ENCODE measurements around the gene BMPR1B.
"Not testable (repeated sequence)": the region's sequence is repeated elsewhere in the genome, so short reads cannot be mapped to it uniquely, and the experiment has no call there.

BMPR1B gene

GRCh38 chr4:94763500-94763899 lies 5.7 kb downstream of the BMPR1B start:
- no peak for DNase-seq

GRCh38 chr4:94764069-94764468 lies 6.3 kb downstream of the BMPR1B start:
- no peak for DNase-seq

DNA sequence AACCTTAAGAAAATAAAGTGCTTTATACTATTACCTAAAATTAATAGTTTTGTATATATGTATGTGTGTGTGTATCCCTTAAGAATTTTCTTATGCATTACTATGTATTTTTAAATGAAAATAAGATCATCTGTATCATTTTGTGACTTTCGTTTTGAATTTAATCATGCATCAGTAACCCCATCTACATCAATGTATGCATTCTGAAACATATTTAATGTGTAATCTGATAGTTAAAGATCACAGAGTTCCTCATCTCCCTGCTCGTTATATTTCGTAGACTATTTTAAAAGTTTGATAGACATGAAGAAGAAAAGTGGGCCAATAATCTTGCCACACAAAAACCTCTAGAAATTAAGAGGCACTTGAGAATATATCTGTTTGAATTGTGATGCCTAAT lies 7.4 kb downstream of the BMPR1B start:
- no peak for DNase-seq

DNA sequence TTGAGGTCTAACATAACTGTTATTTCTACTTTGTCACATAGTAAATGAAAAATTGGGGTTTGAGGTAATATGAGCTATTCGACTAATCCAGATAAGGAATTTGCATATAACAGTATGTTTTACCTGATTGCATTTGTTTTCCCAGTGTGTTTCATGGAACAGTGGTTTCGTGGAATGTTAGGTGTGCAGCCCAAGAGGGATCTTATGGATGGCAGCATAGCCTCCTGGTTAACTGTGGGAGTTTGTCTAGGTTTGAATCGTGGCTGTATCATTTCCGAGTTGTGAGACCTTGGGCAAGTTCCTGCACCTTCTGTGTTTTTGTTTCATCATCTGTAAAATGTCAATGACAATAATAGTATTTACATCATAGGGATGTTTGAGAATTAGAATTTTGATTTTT lies 7.9 kb downstream of the BMPR1B start:
- DNase-seq: no peak

- DNase-seq: no peak
These were observed 9.1 kb downstream of the BMPR1B start for GRCh38 chr4:94766856-94767255.

- no peak for DNase-seq
These were observed 9.7 kb downstream of the BMPR1B start for GRCh38 chr4:94767446-94767845.

DNA sequence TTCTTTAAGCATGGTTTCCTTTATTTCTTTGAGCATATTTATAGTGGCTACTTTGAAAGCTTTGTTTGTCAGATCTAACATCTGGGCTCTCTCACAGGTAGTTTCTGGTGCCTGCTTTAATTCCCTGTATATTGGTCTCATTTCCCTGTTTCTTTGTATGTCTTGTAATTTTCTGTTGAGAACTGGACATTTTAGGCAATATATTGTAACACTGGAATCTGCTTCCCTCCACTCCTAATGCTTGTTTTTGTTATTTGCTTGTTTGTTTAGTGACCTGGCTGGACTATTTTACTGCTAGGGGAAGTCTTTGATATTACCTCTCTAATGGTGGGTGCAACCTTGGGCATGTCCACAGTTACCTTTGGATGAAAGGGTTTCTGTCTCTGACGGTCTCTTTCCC lies 25.0 kb downstream of the BMPR1B start:
- DNase-seq: no peak

DNA sequence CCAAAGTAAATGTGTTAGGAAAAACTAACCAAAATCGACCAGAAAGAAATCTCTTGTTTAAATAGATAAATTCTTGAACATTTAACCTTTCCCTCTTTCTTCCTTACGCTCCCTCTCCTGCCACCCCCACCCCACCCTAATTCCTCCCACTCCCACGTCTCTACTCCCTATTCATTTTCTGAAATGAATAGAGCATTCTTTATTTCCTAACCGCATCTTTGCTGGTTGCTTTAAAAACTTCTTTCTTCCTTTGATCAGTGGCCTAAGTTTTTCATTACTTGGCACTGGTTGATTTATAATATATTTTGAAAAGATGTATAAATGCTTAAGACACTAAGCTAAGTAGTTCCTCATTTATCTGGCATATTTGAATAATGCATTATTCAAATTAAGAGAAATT lies 33.9 kb downstream of the BMPR1B start:
- DNase-seq: no peak

DNA sequence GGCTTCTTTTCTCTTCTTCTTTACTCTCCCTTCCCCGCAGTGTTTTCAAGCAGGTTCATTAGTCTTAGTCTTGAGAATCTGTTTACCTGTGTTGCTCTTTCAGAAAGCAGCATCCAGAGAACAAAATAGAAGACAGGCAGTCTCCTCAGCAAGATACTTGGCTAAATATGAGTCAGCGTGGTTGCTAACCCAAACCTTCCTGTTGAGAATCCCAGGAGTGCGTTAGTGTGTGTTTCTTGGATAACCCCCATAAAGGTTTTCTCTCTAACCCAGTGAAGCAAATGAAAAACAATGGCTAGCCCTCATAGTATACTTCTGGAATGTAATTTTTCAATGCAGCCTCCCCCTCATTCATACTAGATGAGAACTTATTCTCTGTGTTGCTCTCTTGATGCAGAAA lies 41.1 kb downstream of the BMPR1B start:
- no peak for DNase-seq

DNA sequence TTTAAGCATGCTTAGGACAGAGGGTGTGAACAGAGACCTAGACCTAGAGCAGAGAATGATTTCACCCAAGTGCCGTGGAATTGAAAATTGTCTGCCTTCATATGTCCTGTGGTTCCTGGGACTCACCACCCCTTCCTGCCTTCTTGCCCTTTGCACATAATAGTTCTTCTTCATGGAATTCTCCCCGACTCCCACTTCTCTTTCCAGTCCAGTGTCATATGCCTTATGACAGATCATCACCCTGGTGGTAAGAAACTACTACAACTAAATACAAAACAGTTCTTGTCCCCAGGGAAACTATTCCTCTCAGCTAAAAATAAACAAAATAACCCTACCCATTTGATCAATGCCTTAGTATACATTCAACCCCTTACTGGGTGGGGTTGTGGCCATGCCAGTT lies 43.3 kb downstream of the BMPR1B start:
- DNase-seq: no peak

DNA sequence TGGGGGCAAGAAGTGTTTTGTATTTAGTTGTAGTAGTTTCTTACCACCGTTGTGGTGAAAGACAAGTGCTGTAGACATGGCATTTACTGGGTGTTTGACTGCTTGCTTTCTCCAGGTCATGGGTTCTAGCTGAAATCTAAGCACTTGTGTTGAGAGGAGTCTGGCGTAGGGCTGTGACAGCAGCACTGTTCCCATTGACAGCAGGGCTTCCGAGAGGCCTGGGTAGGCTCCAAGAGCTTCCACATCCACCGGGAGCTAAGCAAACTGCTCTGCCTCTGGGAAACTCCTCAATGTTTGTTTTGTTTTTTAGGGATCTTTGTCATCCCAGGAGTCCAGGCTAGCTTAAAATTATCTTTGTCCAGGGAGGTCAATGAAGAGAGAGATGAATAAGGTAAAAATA lies 44.3 kb downstream of the BMPR1B start:
- DNase-seq: no peak

- DNase-seq: no peak
These were observed 45.4 kb downstream of the BMPR1B start for GRCh38 chr4:94803181-94803580.

DNA sequence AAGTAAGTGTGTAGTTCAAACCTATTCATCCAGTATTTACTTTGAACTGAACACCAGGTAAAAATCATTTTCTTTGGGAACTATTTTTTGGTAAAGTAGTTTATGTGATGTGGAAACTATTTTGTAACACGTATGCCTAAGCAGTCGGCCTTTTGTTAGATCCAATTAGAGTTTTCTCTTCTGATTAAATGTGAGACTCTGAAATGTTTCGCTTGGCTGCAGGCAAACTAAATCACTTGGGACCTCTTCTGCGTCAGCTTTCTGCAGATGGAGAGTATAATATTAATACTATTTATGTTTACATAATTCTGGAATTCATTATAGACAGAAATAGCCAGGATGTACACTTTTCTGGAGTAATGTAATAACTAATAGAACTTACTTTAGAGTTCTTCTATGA lies 46.9 kb downstream of the BMPR1B start:
- no peak for DNase-seq

DNA sequence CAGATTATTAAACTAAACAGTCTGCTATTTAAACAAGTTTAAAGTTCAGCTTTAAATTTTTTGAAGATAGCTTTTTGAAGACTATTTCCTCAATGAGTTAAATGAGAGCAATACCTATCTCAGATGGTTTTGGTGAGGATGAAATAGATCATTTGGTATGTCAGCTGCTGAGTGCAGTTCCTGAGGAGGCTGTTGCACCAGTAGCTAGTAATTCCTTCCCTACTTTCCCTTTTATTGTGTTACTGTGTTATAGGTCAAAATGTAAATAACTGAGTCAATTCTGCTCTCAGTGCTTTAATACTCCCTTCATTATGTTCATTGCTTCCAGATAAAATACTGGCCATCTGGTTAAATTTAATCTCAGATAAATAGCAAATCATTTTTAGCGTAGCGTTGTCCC lies 48.6 kb downstream of the BMPR1B start:
- DNase-seq: no peak

- no peak for DNase-seq
These were observed 53.9 kb downstream of the BMPR1B start for GRCh38 chr4:94811643-94812042.

GRCh38 chr4:94813221-94813620 lies 55.5 kb downstream of the BMPR1B start:
- DNase-seq: no peak

DNA sequence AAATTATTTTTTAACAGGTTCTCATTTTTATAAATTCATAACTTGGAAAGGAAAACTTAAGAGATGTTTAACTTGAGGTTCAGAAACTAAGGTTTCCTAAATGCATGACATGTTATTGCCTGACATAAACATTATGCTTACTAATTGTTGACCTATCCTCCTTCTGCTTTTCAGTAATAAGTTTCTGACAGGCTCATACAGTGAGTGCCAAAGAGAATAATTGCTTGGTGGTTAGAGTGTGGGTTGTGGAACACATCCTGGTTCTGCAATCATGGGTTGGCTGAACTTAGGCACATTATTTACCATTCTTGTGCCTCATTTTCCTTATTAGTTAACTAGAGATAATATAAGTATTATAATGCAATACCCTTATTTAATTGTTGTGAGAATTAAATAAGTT lies 56.5 kb downstream of the BMPR1B start:
- no peak for DNase-seq

GRCh38 chr4:94819371-94820168 lies 61.8 kb downstream of the BMPR1B start:
- DNase-seq: no peak

- no peak for DNase-seq
These were observed 68.5 kb downstream of the BMPR1B start for GRCh38 chr4:94826206-94826605.

- DNase-seq: no peak
These were observed 69.8 kb downstream of the BMPR1B start for GRCh38 chr4:94827481-94828110.

GRCh38 chr4:94828882-94829281 lies 71.1 kb downstream of the BMPR1B start:
- no peak for DNase-seq

GRCh38 chr4:94831607-94832006 lies 73.9 kb downstream of the BMPR1B start:
- DNase-seq: no peak

GRCh38 chr4:94832329-94832728 lies 74.6 kb downstream of the BMPR1B start:
- not testable (repeated sequence) for DNase-seq

DNA sequence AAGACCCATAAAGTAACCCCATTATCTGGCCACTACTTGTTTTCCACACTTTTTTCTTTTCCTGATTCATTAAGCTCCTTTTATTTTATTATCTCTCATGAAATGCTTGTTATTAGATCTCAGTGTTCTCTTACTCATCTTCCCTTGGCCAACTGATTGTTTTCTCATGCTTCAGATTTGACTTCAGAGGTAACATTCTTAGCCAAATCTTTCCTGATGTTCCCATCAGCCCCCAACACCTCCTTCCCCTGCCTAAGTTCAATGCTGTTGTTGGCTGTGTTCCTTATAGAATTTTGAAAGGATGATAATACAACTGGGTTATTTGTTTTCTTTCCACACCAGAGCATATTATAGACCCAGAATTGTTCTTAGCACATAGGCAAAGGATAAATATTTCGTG lies 75.6 kb downstream of the BMPR1B start:
- no peak for DNase-seq

DNA sequence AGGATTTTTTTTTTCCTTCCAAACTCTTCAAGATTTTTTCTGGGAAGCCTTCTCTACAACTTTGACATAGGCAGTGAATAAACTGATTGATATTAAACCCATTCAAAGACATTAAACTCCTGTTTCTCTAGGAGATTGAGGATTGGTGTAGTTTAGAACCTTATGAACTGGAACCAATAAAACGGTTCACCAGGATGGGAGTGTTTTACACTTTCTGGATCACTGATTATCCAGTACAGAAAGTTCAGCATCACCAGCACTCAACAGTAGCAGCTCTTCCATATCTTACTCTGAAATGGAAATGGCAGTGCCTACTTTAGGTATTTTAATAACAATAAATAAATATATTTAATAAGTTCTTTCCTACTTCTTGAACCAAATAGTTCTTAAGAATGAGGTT lies 76.7 kb downstream of the BMPR1B start:
- no peak for DNase-seq
